ENCODE results near the gene ABHD14A.

- no peak for TF ChIP-seq POLR2AphosphoS5 (IDR thresholded peaks at IDR 0.05; ENCODE audit: borderline replicate concordance, low read depth, low read length)
- TF ChIP-seq EZH2 (IDR thresholded peaks at IDR 0.05) = no peak
These were observed 36.0 kb upstream of the ABHD14A start for GRCh38 chr3:51938780-51939425.

Data from SK-N-MC (cell line).